IMR-90 (cell line): ENCODE measurements around the gene MICB. TPM values are rescaled to one million over a fixed set of nuclear protein-coding genes. Genes with fewer than 3 reads are reported as not detected.

Source experiments
- ATAC-seq: fragments of 200-7000 bp; cut with Tn5 transposase; 2 replicates; pipeline ENCODE4 v1.9.1; 2020; ENCODE audit warnings: low read depth, mild to moderate bottlenecking, moderate library complexity
- BruUV-seq: library from RNA; stranded (reverse); fragments of 400-500 nt; replicated peaks from 2 replicates; lab custom pipeline; 2021; lab: Mats Ljungman, UMichigan
- CTCF ChIA-PET: fragments of 300-600 bp; formaldehyde crosslinking; extraction: SDS; loops from one replicate; lab custom pipeline; 2021; ENCODE audit warnings: antibody characterized with exemption; lab: Yijun Ruan, JAX
- POLR2A ChIA-PET: fragments of 300-600 bp; sonication (Branson Sonifier 250); formaldehyde crosslinking; loops from one replicate; lab custom pipeline; 2022; ENCODE audit warnings: antibody characterized with exemption; ENCODE audit not compliant: unreplicated experiment; lab: Charles Lee
- DNase-seq: peaks from one replicate; pipeline ENCODE4 v3.0.0; 2013
- H2AFZ ChIP-seq: replicated peaks from 2 replicates; pipeline ENCODE3; 2013; ENCODE audit warnings: low read length, mild to moderate bottlenecking; ENCODE audit not compliant: poor library complexity
- H2AK5ac ChIP-seq: 2 replicates; pipeline ENCODE4 v1.6.1; 2013; ENCODE audit warnings: low read depth, low read length, inconsistent platforms
- H2AK9ac ChIP-seq: replicated peaks from 2 replicates; pipeline ENCODE3; 2013; ENCODE audit warnings: mild to moderate bottlenecking, low read depth, low read length, moderate library complexity; ENCODE audit not compliant: poor library complexity
- H2BK120ac ChIP-seq: 2 replicates; pipeline ENCODE4 v1.6.1; 2013; ENCODE audit warnings: low read depth, low read length, inconsistent platforms
- H2BK15ac ChIP-seq: 3 replicates; pipeline ENCODE4 v1.6.1; 2013; ENCODE audit warnings: low read depth, low read length, inconsistent platforms
- H2BK20ac ChIP-seq: 2 replicates; pipeline ENCODE4 v1.6.1; 2013; ENCODE audit warnings: low read depth, mild to moderate bottlenecking, inconsistent platforms, low read length, moderate library complexity
- H2BK5ac ChIP-seq: 2 replicates; pipeline ENCODE4 v1.6.1; 2013; ENCODE audit warnings: mild to moderate bottlenecking, low read depth, low read length, inconsistent platforms; ENCODE audit not compliant: poor library complexity, severe bottlenecking
- H3K14ac ChIP-seq: replicated peaks from 2 replicates; pipeline ENCODE4 v1.6.1; 2013; ENCODE audit warnings: low read depth, low read length, inconsistent platforms
- H3K18ac ChIP-seq: 2 replicates; pipeline ENCODE4 v1.6.1; 2013; ENCODE audit warnings: low read depth, low read length, control low read depth
- H3K23ac ChIP-seq: 2 replicates; pipeline ENCODE4 v1.6.1; 2013; ENCODE audit warnings: low read depth, low read length, inconsistent platforms
- H3K27ac ChIP-seq: 2 replicates; pipeline ENCODE4 v1.5.1; 2013; ENCODE audit warnings: mild to moderate bottlenecking, control low read depth, low read length; ENCODE audit not compliant: insufficient read depth
- H3K27me3 ChIP-seq: 2 replicates; pipeline ENCODE4 v1.6.1; 2013; ENCODE audit warnings: low read length; ENCODE audit not compliant: control insufficient read depth, insufficient read depth
- H3K36me3 ChIP-seq: 2 replicates; pipeline ENCODE4 v1.6.1; 2013; ENCODE audit warnings: low read length, mixed read lengths; ENCODE audit not compliant: control insufficient read depth, insufficient read depth
- H3K4ac ChIP-seq: 2 replicates; pipeline ENCODE4 v1.6.1; 2013; ENCODE audit warnings: low read depth, low read length, inconsistent platforms
- H3K4me1 ChIP-seq: 2 replicates; pipeline ENCODE4 v1.6.1; 2013; ENCODE audit warnings: low read length, mixed read lengths; ENCODE audit not compliant: control insufficient read depth, insufficient read depth
- H3K4me2 ChIP-seq: 2 replicates; pipeline ENCODE4 v1.6.1; 2013; ENCODE audit warnings: low read depth, mild to moderate bottlenecking, control low read depth, low read length, moderate library complexity
- H3K4me3 ChIP-seq: 2 replicates; pipeline ENCODE4 v1.5.1; 2013; ENCODE audit warnings: low read depth, mild to moderate bottlenecking, control low read depth, low read length, moderate library complexity; ENCODE audit not compliant: insufficient read depth
- H3K56ac ChIP-seq: 2 replicates; pipeline ENCODE4 v1.6.1; 2013; ENCODE audit warnings: low read length, inconsistent platforms; ENCODE audit not compliant: insufficient read depth; ENCODE audit errors: extremely low read depth
- H3K79me1 ChIP-seq, 2 experiments: 2 replicates each; pipeline ENCODE4 v1.6.1; 2013; ENCODE audit warnings: low read length in 2 of 2, inconsistent platforms in 1 of 2, low read depth in 1 of 2
- H3K9ac ChIP-seq: 2 replicates; pipeline ENCODE4 v1.6.1; 2013; ENCODE audit warnings: low read depth, low read length, control low read depth
- H3K9me1 ChIP-seq: 2 replicates; pipeline ENCODE4 v1.6.1; 2013; ENCODE audit warnings: low read length, inconsistent platforms; ENCODE audit not compliant: insufficient read depth
- H3K9me3 ChIP-seq: 2 replicates; pipeline ENCODE4 v1.6.1; 2013; ENCODE audit warnings: low read length; ENCODE audit not compliant: control insufficient read depth, insufficient read depth
- H4K20me1 ChIP-seq: 2 replicates; pipeline ENCODE4 v1.6.1; 2013; ENCODE audit warnings: low read length, inconsistent platforms; ENCODE audit not compliant: insufficient read depth
- H4K5ac ChIP-seq: 2 replicates; pipeline ENCODE4 v1.6.1; 2013; ENCODE audit warnings: mild to moderate bottlenecking, low read depth, low read length, control low read depth
- H4K8ac ChIP-seq, 2 experiments: 2 replicates each; pipeline ENCODE4 v1.6.1; 2013; ENCODE audit warnings: low read depth in 2 of 2, low read length in 2 of 2, control low read depth in 1 of 2, inconsistent platforms in 1 of 2
- H4K91ac ChIP-seq: 2 replicates; pipeline ENCODE4 v1.6.1; 2013; ENCODE audit warnings: low read depth, low read length, inconsistent platforms; ENCODE audit not compliant: insufficient read depth
- BHLHE40 ChIP-seq: fragments of 150-350 bp; IDR thresholded peaks from 2 replicates; pipeline ENCODE4 v1.6.1; 2016; ENCODE audit warnings: mild to moderate bottlenecking, low read depth, low read length
- CEBPB ChIP-seq: IDR thresholded peaks from 2 replicates; pipeline ENCODE4 v1.6.1; 2012; ENCODE audit warnings: low read depth, low read length, improper control_type of control experiment
- CTCF ChIP-seq: conservative IDR thresholded peaks from 2 replicates; pipeline ENCODE4 v1.5.1; 2012; ENCODE audit warnings: mild to moderate bottlenecking, low read depth, low read length, improper control_type of control experiment
- ELK1 ChIP-seq: fragments of 150-350 bp; IDR thresholded peaks from 2 replicates; pipeline ENCODE4 v1.6.1; 2016; ENCODE audit warnings: low read depth, mild to moderate bottlenecking, low read length, moderate library complexity, borderline replicate concordance
- FOS ChIP-seq: fragments of 150-350 bp; IDR thresholded peaks from 2 replicates; pipeline ENCODE4 v1.6.1; 2016; ENCODE audit warnings: low read depth, low read length
- MAFK ChIP-seq: IDR thresholded peaks from 2 replicates; pipeline ENCODE4 v1.6.1; 2012; ENCODE audit warnings: low read depth, low read length, improper control_type of control experiment
- MAZ ChIP-seq: IDR thresholded peaks from 2 replicates; pipeline ENCODE4 v1.6.1; 2012; ENCODE audit warnings: low read depth, mild to moderate bottlenecking, low read length, improper control_type of control experiment, moderate library complexity, borderline replicate concordance
- MXI1 ChIP-seq: IDR thresholded peaks from 2 replicates; pipeline ENCODE4 v1.6.1; 2012; ENCODE audit warnings: low read depth, mild to moderate bottlenecking, low read length, moderate library complexity, borderline replicate concordance
- NFE2L2 ChIP-seq: fragments of 150-350 bp; IDR thresholded peaks from 2 replicates; pipeline ENCODE4 v1.6.1; 2016; ENCODE audit warnings: low read depth, mild to moderate bottlenecking, low read length
- POLR2A ChIP-seq: IDR thresholded peaks from 2 replicates; pipeline ENCODE4 v1.6.1; 2012; ENCODE audit warnings: mild to moderate bottlenecking, low read depth, low read length
- RAD21 ChIP-seq: IDR thresholded peaks from 2 replicates; pipeline ENCODE4 v1.6.1; 2012; ENCODE audit warnings: low read length, improper control_type of control experiment
- RCOR1 ChIP-seq: IDR thresholded peaks from 2 replicates; pipeline ENCODE4 v1.6.1; 2012; ENCODE audit warnings: mild to moderate bottlenecking, low read length, improper control_type of control experiment; ENCODE audit not compliant: insufficient replicate concordance
- RFX5 ChIP-seq: IDR thresholded peaks from 2 replicates; pipeline ENCODE4 v1.8.0; 2012; ENCODE audit warnings: low read depth, mild to moderate bottlenecking, low read length, moderate library complexity
- SMC3 ChIP-seq: fragments of 150-350 bp; IDR thresholded peaks from 2 replicates; pipeline ENCODE4 v1.6.1; 2016; ENCODE audit warnings: low read depth, mild to moderate bottlenecking, antibody characterized with exemption, low read length, moderate library complexity
- USF2 ChIP-seq: fragments of 150-350 bp; IDR thresholded peaks from 2 replicates; pipeline ENCODE4 v1.6.1; 2017; ENCODE audit warnings: mild to moderate bottlenecking, antibody characterized with exemption, low read length, low read depth
- WGBS, 2 experiments: methylation state at CpG; one replicate each; pipeline versions ENCODE4 v1.1.5 to v1.1.7; 2013; ENCODE audit warnings: missing lambda C conversion rate in 2 of 2; ENCODE audit not compliant: insufficient read length in 1 of 2; ENCODE audit errors: extremely low coverage in 2 of 2; 5-methylcytosine and 5-hydroxymethylcytosine counted together
- dilution Hi-C: fragments of 300-500 bp; cut with HindIII; formaldehyde crosslinking; loops from one replicate; pipeline ENCODE4 v1.14.3; 2018; ENCODE audit warnings: low sequenced_read_pairs; ENCODE audit not compliant: unreplicated experiment
- in situ Hi-C: fragments of 300-500 bp; cut with MboI; formaldehyde crosslinking; loops from 3 replicates; pipeline ENCODE4 v1.14.3; 2019; ENCODE audit warnings: low sequenced_read_pairs, inconsistent platforms, mixed read lengths
- intact Hi-C: fragments of 100-400 bp; cut with micrococcal nuclease; formaldehyde crosslinking; loops from 2 replicates; pipeline ENCODE4 v1.10.0; 2022
- polyA plus RNA-seq, 3 experiments: library from polyadenylated mRNA; depleted of rRNA; stranded (reverse); fragments of >200 nt; gene quantifications; 2 replicates each; pipeline ENCODE4 v1.2.3, GENCODE V29; 2012; ENCODE audit warnings: low replicate concordance in 1 of 3
- total RNA-seq: library from RNA; depleted of rRNA; stranded (reverse); fragments of >200 nt; gene quantifications from 2 replicates; pipeline ENCODE4 v1.2.3, GENCODE V29; 2012

Gene MICB
- total and polyA plus RNA-seq, 2 of the 4 experiments (the other 2 are of a cell fraction) = 9.6 to 11.1 TPM

- Histone ChIP-seq H3K27ac (no peak overlapping the region), H2AK9ac (no peak overlapping the region), H3K4me1 (no peaks in the 10 kb centered on the region), H2AK5ac (no peak overlapping the region), H2BK120ac (no peak overlapping the region), H3K36me3 (peaks cover 76% of the 10 kb centered on the region), H4K91ac (no peak overlapping the region), H3K9me3 (no peaks in the 10 kb centered on the region), H3K4me3 (no peak overlapping the region), H3K27me3 (no peaks in the 10 kb centered on the region), H3K56ac (no peak overlapping the region), H2BK15ac (no peak overlapping the region), H4K8ac (no peak overlapping the region), H2AFZ (no peak overlapping the region), H2BK20ac (no peak overlapping the region), H4K5ac (no peak overlapping the region), H3K14ac (no peak overlapping the region), H3K23ac (no peak overlapping the region), H3K4ac (no peak overlapping the region), H3K9ac (no peak overlapping the region), H3K79me1 (peaks cover 36 to 67% of the 10 kb centered on the region in 2 experiments), H3K18ac (no peak overlapping the region), H2BK5ac (no peak overlapping the region), H4K20me1 (peaks cover 86% of the 10 kb centered on the region), H3K9me1 (0 out of 2 replicates have a peak, but pooled peaks cover 5% of the 10 kb centered on the region), H3K4me2 (no peak overlapping the region)
- intact Hi-C loops = no loop called here
- WGBS, 2 experiments = 60% methylated on average over 1 of the region's 9 CpGs; no CpG with 5 or more reads in 1 of the 2 experiments
- BruUV-seq = no TSS peak
- dilution Hi-C loops = no loop called here
- TF ChIP-seq MAZ (no peak), USF2 (no peak), POLR2A (no peak), SMC3 (no peak), NFE2L2 (no peak), CEBPB (no peak), RCOR1 (no peak), MXI1 (no peak), ELK1 (no peak), RFX5 (no peak), MAFK (no peak), RAD21 (no peak), FOS (no peak), BHLHE40 (no peak), CTCF (no peak)
- ATAC-seq (no peak), DNase-seq (no peak)
- CTCF ChIA-PET = interaction anchor here (0.6 to 0.9 kb wide), 2 partner anchors 8 to 64 kb away, joined by 3 to 4 read pairs; partner anchors contain the start of gene DDX39B
- in situ Hi-C loops = no loop called here
- POLR2A ChIA-PET = no interaction called here
Observed at GRCh38 chr6:31532644-31533454, 34.9 kb downstream of the MICB start.
